Endothelial cell of umbilical vein (primary cell): ENCODE measurements around the gene SLC35E4. TPM values are rescaled to one million over a fixed set of nuclear protein-coding genes. Genes with fewer than 3 reads are reported as not detected.

Source experiments
- BruUV-seq: library from RNA; stranded (reverse); fragments of 400-500 nt; replicated peaks from 2 replicates; lab custom pipeline; 2021; lab: Mats Ljungman, UMichigan
- CTCF ChIA-PET: fragments of 300-600, 350-600 bp; sonication (Branson Sonifier 250); formaldehyde crosslinking; loops from one replicate; lab custom pipeline; 2021; ENCODE audit warnings: antibody characterized with exemption, inconsistent platforms; lab: Charles Lee
- POLR2A ChIA-PET: fragments of 300-600, 350-600 bp; sonication (Branson Sonifier 250); formaldehyde crosslinking; loops from one replicate; lab custom pipeline; 2021; ENCODE audit warnings: antibody characterized with exemption, inconsistent platforms; lab: Charles Lee
- DNase-seq: peaks from one replicate; pipeline ENCODE4 v3.0.0-alpha.2; 2011; ENCODE audit warnings: low read depth, low spot score
- FAIRE-seq: peaks from 2 replicates; lab custom pipeline; 2011; peaks lifted over from hg19 to GRCh38; lab: Jason Lieb, UNC
- H2AFZ ChIP-seq: 2 replicates; pipeline ENCODE4 v1.6.0; 2012; ENCODE audit warnings: low read depth, low read length, control low read depth, inconsistent platforms
- H3K27ac ChIP-seq: 2 replicates; pipeline ENCODE4 v1.5.1; 2011; ENCODE audit warnings: low read depth, mild to moderate bottlenecking, control low read depth, low read length, moderate library complexity; ENCODE audit not compliant: insufficient read depth
- H3K27me3 ChIP-seq, 2 experiments: 2 replicates each; pipeline versions ENCODE4 v1.6.0 to v1.6.1; 2011; ENCODE audit warnings: low read length in 2 of 2, mixed read lengths in 1 of 2; ENCODE audit not compliant: control insufficient read depth in 2 of 2, insufficient read depth in 2 of 2
- H3K36me3 ChIP-seq, 2 experiments: 2 replicates in 1 of 2; 3 replicates in 1 of 2; pipeline ENCODE4 v1.5.1; 2011; ENCODE audit warnings: low read length in 2 of 2, mild to moderate bottlenecking in 1 of 2, moderate library complexity in 1 of 2; ENCODE audit not compliant: control insufficient read depth in 2 of 2, insufficient read depth in 2 of 2; ENCODE audit errors: extremely low read depth in 1 of 2
- H3K4me1 ChIP-seq: 3 replicates; pipeline ENCODE4 v1.5.1; 2011; ENCODE audit warnings: mild to moderate bottlenecking, low read length; ENCODE audit not compliant: control insufficient read depth, insufficient read depth; ENCODE audit errors: extremely low read depth
- H3K4me2 ChIP-seq: 2 replicates; pipeline ENCODE4 v1.6.1; 2011; ENCODE audit warnings: low read length, control low read depth, mixed read lengths; ENCODE audit not compliant: insufficient read depth
- H3K4me3 ChIP-seq, 3 experiments: fragments of 200-600 bp in 1 of 3; sonication (generic), shearing (Covaris generic) in 1 of 3; replicated peaks in 1 of 3; 2 replicates each; pipeline ENCODE4 v1.5.1; 2011 to 2016; ENCODE audit warnings: control low read depth in 3 of 3, low read length in 3 of 3, mild to moderate bottlenecking in 2 of 3, inconsistent platforms in 1 of 3, low read depth in 1 of 3, moderate library complexity in 1 of 3; ENCODE audit not compliant: insufficient read depth in 1 of 3
- H3K79me2 ChIP-seq: 2 replicates; pipeline ENCODE4 v1.6.0; 2012; ENCODE audit warnings: low read length, inconsistent platforms; ENCODE audit not compliant: control insufficient read depth, insufficient read depth
- H3K9ac ChIP-seq: replicated peaks from 2 replicates; pipeline ENCODE3; 2011; ENCODE audit warnings: low read length, control low read depth; ENCODE audit not compliant: insufficient read depth; ENCODE audit errors: extremely low read depth
- H3K9me1 ChIP-seq: replicated peaks from 3 replicates; pipeline ENCODE4 v1.6.0; 2011; ENCODE audit warnings: mild to moderate bottlenecking, low read length; ENCODE audit not compliant: control insufficient read depth, insufficient read depth; ENCODE audit errors: extremely low read depth
- H3K9me3 ChIP-seq: replicated peaks from 2 replicates; pipeline ENCODE4 v1.5.1; 2012; ENCODE audit warnings: low read length, inconsistent platforms; ENCODE audit not compliant: control insufficient read depth, insufficient read depth
- H4K20me1 ChIP-seq: replicated peaks from 2 replicates; pipeline ENCODE3; 2011; ENCODE audit warnings: mild to moderate bottlenecking, low read length; ENCODE audit not compliant: control insufficient read depth, insufficient read depth; ENCODE audit errors: extremely low read depth
- CTCF ChIP-seq, 2 donors: IDR thresholded peaks; 1 replicate in 1 of 2; 2 replicates in 1 of 2; pipeline ENCODE4 v1.5.1; 2011; ENCODE audit warnings: low read length in 2 of 2, mild to moderate bottlenecking in 2 of 2, moderate library complexity in 2 of 2, control low read depth in 1 of 2, inconsistent platforms in 1 of 2, low read depth in 1 of 2; ENCODE audit not compliant: insufficient read depth in 1 of 2; ENCODE audit errors: extremely low read depth in 1 of 2
- EZH2 ChIP-seq: IDR thresholded peaks from 2 replicates; pipeline ENCODE4 v1.6.1; 2012; ENCODE audit warnings: borderline replicate concordance, low read depth, mild to moderate bottlenecking, moderate library complexity, low read length, inconsistent platforms; ENCODE audit not compliant: severe bottlenecking
- FOS ChIP-seq: IDR thresholded peaks from 2 replicates; pipeline ENCODE4 v1.6.1; 2011; ENCODE audit warnings: mild to moderate bottlenecking, low read length, moderate library complexity, borderline replicate concordance; ENCODE audit not compliant: insufficient read depth
- GATA2 ChIP-seq: IDR thresholded peaks from 2 replicates; pipeline ENCODE4 v1.7.0; 2011; ENCODE audit warnings: low read depth, mild to moderate bottlenecking, moderate library complexity, mixed read lengths, low read length; ENCODE audit not compliant: insufficient read length, insufficient read depth
- JUN ChIP-seq: IDR thresholded peaks from 2 replicates; pipeline ENCODE4 v1.6.1; 2011; ENCODE audit warnings: borderline replicate concordance, low read depth; ENCODE audit not compliant: insufficient read length, insufficient read depth
- MYC ChIP-seq: IDR thresholded peaks from one replicate; pipeline ENCODE4 v1.6.1; 2011; ENCODE audit warnings: mild to moderate bottlenecking, low read depth, low read length
- dilution Hi-C: fragments of 300-500 bp; cut with MboI; formaldehyde crosslinking; loops from one replicate; pipeline ENCODE4 v1.15.0; 2019; ENCODE audit warnings: low sequenced_read_pairs; ENCODE audit not compliant: extremely low pct_ligation_motif_present
- intact Hi-C: fragments of 100-400 bp; cut with micrococcal nuclease; formaldehyde crosslinking; loops from one replicate; pipeline ENCODE4 v1.10.0; 2022
- polyA plus RNA-seq, 4 experiments: library from polyadenylated mRNA; depleted of rRNA in 3 of 4; stranded (reverse) in 3 of 4; unstranded in 1 of 4; fragments of >200 nt; gene quantifications; 2 replicates each; pipeline versions ENCODE4 v1.2.1 to v1.2.3, GENCODE V29; 2011 to 2012; ENCODE audit warnings: missing spikeins in 1 of 4
- total RNA-seq: library from RNA; stranded (reverse); gene quantifications from 2 replicates; pipeline ENCODE4 v1.2.3, GENCODE V29; 2021

Gene SLC35E4
- total and polyA plus RNA-seq, 2 donors (not counting 3 experiments of a cell fraction or from before 2014, with no cell fraction given): 10.7 to 15.3 TPM

GRCh38 chr22:30680991-30681770, 45.6 kb downstream of the SLC35E4 start:
- intact Hi-C loops: no loop called here
- DNase-seq (no peak), FAIRE-seq (no peak)
- Histone ChIP-seq H2AFZ (no peak overlapping the region), H3K4me2 (no peak overlapping the region), H3K4me3 (no peak overlapping the region), H3K79me2 (no peaks in the 10 kb centered on the region), H3K4me1 (no peaks in the 10 kb centered on the region), H3K27me3 (no peaks in the 10 kb centered on the region), H3K27ac (no peak overlapping the region), H3K9ac (no peak overlapping the region), H3K9me1 (no peaks in the 10 kb centered on the region), H3K36me3 (no peaks in the 10 kb centered on the region), H4K20me1 (no peaks in the 10 kb centered on the region), H3K9me3 (no peaks in the 10 kb centered on the region)
- POLR2A ChIA-PET: interaction anchor here (0.6 to 0.7 kb wide), 2 partner anchors 12 to 540 kb away, joined by 3 read pairs; no protein-coding TSS in a partner anchor
- BruUV-seq: no TSS peak
- CTCF ChIA-PET: interaction anchor here (1.6 to 2.3 kb wide), 2 partner anchors 46 to 73 kb away, joined by 6 to 8 read pairs; partner anchors contain the start of gene SLC35E4
- dilution Hi-C loops: no loop called here
- TF ChIP-seq GATA2 (no peak), MYC (no peak), EZH2 (no peak), FOS (no peak), JUN (no peak), CTCF (IDR thresholded peaks at IDR 0.05; ENCODE audit: extremely low read depth in 1 of 2, insufficient read depth in 1 of 2, low read depth in 1 of 2, low read length in 2 of 2) (no peak)
